Stimulated activated effector memory CD8-positive, alpha-beta T cell treated with anti-CD3 and anti-CD28 coated beads, Interleukin-12 subunit alpha, Interleukin-12 subunit beta, amount 100 ng/mL, for 72 hours (primary cell): ENCODE measurements around the gene COX11.

Source experiments
- ATAC-seq: fragments of 150-1000 bp; cut with Tn5 transposase; 2 replicates; pipeline ENCODE4 v1.10.0; 2021
- DNase-seq, 2 donors: peaks; one replicate each; pipeline ENCODE4 v3.0.0; 2021 to 2022; ENCODE audit warnings: low spot score in 2 of 2
- H3K27ac Mint-ChIP-seq: one replicate; pipeline ENCODE4 v1.8.0; 2022; ENCODE audit warnings: mild to moderate bottlenecking, mixed read lengths
- H3K36me3 Mint-ChIP-seq: one replicate; pipeline ENCODE4 v1.8.0; 2022; ENCODE audit warnings: mild to moderate bottlenecking, mixed read lengths
- H3K4me1 Mint-ChIP-seq: one replicate; pipeline ENCODE4 v1.8.0; 2022; ENCODE audit warnings: mixed read lengths
- H3K4me3 Mint-ChIP-seq: one replicate; pipeline ENCODE4 v1.8.0; 2022; ENCODE audit warnings: mild to moderate bottlenecking, mixed read lengths
- H3K9me3 Mint-ChIP-seq: one replicate; pipeline ENCODE4 v1.8.0; 2022; ENCODE audit warnings: mixed read lengths

Gene COX11

GRCh38 chr17:54968262-54968987 lies at the start of gene COX11, which contains the start of gene STXBP4:
Gene COX11 (minus strand): TSS chr17:54968654. CDS start chr17:54968646, 8 bp downstream.
Gene STXBP4 (plus strand): TSS chr17:54968765. CDS start chr17:54986220, 17,455 bp downstream.
- Mint-ChIP-seq H3K9me3 (no peaks in the 10 kb centered on the region), H3K27ac (no peak within 1 kb of the TSS), H3K4me3 (no peak within 1 kb of the TSS), H3K36me3 (peaks cover 22% of the 10 kb centered on the region), H3K4me1 (peaks cover 9% of the 10 kb centered on the region)
- DNase-seq (peak; percentile 93 to 94), ATAC-seq (peak; percentile 96)

DNA sequence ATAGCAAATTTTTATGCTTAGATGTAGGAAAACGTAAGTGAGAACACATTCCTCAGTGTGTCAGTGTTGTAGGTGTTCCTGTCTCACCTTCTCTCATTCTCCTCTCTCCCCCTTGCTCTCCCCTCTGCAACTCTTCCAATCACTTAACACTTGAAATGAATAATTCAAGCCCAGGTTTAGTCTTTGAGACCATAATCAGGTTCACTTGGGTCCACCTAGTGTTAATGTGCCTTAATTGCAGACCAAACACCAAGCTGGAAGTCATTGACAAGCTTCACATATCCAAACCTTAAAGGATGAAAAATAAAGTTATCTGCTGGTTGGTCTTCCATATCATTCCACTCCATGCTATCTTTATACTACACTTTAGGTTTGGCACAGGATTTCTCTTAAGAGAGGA lies 37.1 kb upstream of the COX11 start:
- DNase-seq (no peak), ATAC-seq (no peak)
- H3K36me3 Mint-ChIP-seq, result no peaks in the 10 kb centered on the region

GRCh38 chr17:55004484-55004883 lies 36.0 kb upstream of the COX11 start:
- no peaks in the 10 kb centered on the region for H3K9me3 Mint-ChIP-seq
- H3K36me3 Mint-ChIP-seq, result no peaks in the 10 kb centered on the region
- ATAC-seq (no peak), DNase-seq (no peak)
- H3K4me1 Mint-ChIP-seq, result no peaks in the 10 kb centered on the region
- no peak overlapping the region for H3K4me3 Mint-ChIP-seq
- no peak overlapping the region for H3K27ac Mint-ChIP-seq

More for the DNA sequence above, 37.1 kb upstream of the COX11 start:
- Mint-ChIP-seq H3K4me3 (no peak overlapping the region), H3K27ac (no peak overlapping the region), H3K4me1 (no peaks in the 10 kb centered on the region), H3K9me3 (no peaks in the 10 kb centered on the region)

DNA sequence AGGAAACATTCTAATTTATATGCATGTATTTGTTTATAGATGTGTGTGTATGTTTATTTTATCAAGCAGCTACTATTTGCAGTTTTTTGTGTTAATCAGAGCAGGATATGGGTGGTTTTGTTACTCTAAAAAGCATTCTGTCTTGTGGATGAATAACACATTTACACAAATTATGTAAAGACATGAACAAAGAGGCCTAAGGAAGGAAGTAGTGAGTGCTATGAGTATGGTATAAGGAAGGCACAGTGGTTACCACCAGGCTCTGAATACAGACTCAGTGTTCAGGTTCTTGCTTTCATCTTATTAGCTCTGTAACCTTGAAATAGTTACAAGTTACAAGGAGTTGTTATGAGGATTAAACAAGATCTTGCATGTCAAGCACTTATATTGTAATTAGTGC lies 34.0 kb upstream of the COX11 start:
- no peaks in the 10 kb centered on the region for H3K36me3 Mint-ChIP-seq
- DNase-seq (no peak), ATAC-seq (no peak)
- no peak overlapping the region for H3K4me3 Mint-ChIP-seq
- no peaks in the 10 kb centered on the region for H3K4me1 Mint-ChIP-seq
- H3K9me3 Mint-ChIP-seq, result no peaks in the 10 kb centered on the region
- no peak overlapping the region for H3K27ac Mint-ChIP-seq

- H3K27ac Mint-ChIP-seq, result no peak overlapping the region
- H3K9me3 Mint-ChIP-seq, result no peaks in the 10 kb centered on the region
- no peaks in the 10 kb centered on the region for H3K36me3 Mint-ChIP-seq
- ATAC-seq (no peak), DNase-seq (no peak)
- no peak overlapping the region for H3K4me3 Mint-ChIP-seq
- H3K4me1 Mint-ChIP-seq, result no peaks in the 10 kb centered on the region
Observed at GRCh38 chr17:54996441-54996840, 28.0 kb upstream of the COX11 start.

DNA sequence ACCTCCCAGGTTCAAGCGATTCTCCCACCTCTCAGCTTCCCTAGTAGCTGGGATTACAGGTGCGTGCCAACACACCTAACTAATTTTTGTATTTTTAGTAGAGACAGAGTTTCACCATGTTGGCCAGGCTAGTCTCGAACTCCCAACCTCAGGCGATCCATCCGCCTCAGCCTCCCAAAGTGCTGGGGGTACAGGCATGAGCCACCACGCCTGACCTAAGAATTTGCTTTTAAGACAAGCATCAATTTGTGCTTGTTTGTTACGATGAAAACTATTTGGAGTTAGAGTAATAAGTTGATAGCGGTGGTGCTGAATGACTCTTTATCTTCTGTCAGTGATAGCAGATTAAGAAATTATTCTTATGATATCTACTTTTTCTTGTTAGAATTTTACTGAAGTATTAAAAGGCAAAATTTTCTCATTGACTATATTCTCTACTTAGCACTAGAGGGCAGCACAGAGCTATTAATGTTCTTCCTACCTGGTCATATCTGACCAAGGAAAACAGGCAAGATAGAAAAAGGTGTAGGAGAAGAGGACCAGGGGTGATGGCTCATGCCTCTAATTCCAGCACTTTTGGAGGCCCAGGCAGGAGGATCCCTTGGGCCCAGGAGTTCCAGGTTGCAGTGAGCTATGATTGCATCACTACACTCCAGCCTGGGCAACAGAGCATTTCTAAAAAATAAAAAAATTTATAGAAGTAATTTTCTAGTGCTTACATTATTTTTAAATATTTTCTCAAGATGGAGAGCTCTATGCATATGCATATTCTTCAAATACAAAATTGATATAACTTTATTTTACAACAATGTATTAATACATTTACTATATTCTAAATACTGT lies 24.6 kb upstream of the COX11 start:
- Mint-ChIP-seq H3K27ac (no peak overlapping the region), H3K36me3 (no peaks in the 10 kb centered on the region), H3K9me3 (no peaks in the 10 kb centered on the region), H3K4me1 (no peaks in the 10 kb centered on the region), H3K4me3 (no peak overlapping the region)
- no peak for DNase-seq
- peak; percentile 57 for ATAC-seq

DNA sequence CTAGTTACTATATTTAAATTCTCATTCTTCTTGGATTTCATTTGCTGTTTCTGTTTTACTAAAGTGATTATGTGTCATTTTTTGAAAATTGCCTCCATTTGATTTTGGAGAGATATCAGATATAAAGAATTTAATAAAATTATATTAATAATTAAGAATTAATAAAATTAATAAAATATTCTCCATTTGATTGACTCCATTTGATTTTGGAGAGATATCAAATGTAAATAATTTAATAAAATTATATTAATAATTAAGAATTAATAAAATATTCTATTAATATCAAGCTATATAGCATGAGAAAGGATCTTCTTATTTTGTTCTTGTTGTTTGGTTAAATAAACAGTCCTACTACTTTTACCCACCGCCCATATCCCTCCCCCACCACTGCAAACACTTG lies 23.1 kb upstream of the COX11 start:
- no peaks in the 10 kb centered on the region for H3K36me3 Mint-ChIP-seq
- H3K4me3 Mint-ChIP-seq, result no peak overlapping the region
- DNase-seq, result no peak
- H3K4me1 Mint-ChIP-seq, result no peaks in the 10 kb centered on the region
- no peak overlapping the region for H3K27ac Mint-ChIP-seq
- ATAC-seq, result no peak
- no peaks in the 10 kb centered on the region for H3K9me3 Mint-ChIP-seq

DNA sequence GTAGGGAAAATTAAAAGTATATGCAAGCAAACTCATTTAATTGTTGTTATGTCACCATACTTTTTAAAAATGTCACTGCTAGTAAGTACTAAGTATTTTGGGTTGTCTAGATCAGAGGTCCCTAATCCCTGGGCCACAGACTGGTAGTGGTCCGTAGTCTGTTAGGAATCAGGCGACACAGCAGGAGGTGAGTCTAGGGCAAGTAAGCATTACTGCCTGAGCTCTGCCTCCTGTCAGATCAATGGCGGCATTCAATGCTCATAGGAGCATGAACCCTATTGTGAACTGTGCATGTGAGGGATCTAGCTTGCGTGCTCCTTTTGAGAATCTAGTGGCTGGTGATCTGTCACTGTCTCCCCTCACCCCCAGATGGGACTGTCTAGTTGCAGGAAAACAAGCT lies 21.7 kb upstream of the COX11 start:
- Mint-ChIP-seq H3K9me3 (no peaks in the 10 kb centered on the region), H3K4me1 (no peaks in the 10 kb centered on the region), H3K36me3 (no peaks in the 10 kb centered on the region), H3K27ac (no peak overlapping the region), H3K4me3 (no peak overlapping the region)
- DNase-seq (no peak), ATAC-seq (no peak)

DNA sequence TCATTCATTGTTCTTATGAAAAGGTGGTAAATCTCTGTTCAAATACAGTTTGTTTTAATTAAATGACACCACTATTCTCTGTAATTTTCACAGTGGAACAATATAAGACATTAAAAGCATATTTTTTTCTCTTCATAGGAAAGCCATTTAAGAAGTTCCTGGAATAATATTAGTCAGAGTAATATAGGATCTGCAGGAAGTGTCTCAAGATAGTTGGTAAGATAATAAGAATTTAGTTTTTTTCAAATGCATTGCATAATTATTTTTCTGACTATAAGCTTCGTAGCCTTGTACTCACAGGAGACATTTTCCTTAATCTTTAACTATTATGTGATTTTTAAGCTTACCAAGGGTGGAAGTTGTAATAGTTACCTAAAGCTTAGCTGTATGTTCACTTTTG lies 17.0 kb upstream of the COX11 start:
- DNase-seq, result no peak
- H3K27ac Mint-ChIP-seq, result no peak overlapping the region
- ATAC-seq, result no peak
- H3K4me3 Mint-ChIP-seq, result no peak overlapping the region
- no peaks in the 10 kb centered on the region for H3K9me3 Mint-ChIP-seq
- no peaks in the 10 kb centered on the region for H3K4me1 Mint-ChIP-seq
- H3K36me3 Mint-ChIP-seq, result no peaks in the 10 kb centered on the region

GRCh38 chr17:54983260-54983659 lies 14.8 kb upstream of the COX11 start:
- no peaks in the 10 kb centered on the region for H3K9me3 Mint-ChIP-seq
- no peak for DNase-seq
- H3K4me3 Mint-ChIP-seq, result no peak overlapping the region
- no peaks in the 10 kb centered on the region for H3K36me3 Mint-ChIP-seq
- H3K4me1 Mint-ChIP-seq, result peaks cover 6% of the 10 kb centered on the region
- no peak overlapping the region for H3K27ac Mint-ChIP-seq
- ATAC-seq, result no peak

GRCh38 chr17:54982399-54982798 lies 13.9 kb upstream of the COX11 start:
- ATAC-seq (no peak), DNase-seq (no peak)
- no peaks in the 10 kb centered on the region for H3K9me3 Mint-ChIP-seq
- H3K36me3 Mint-ChIP-seq, result no peaks in the 10 kb centered on the region
- peaks cover 6% of the 10 kb centered on the region for H3K4me1 Mint-ChIP-seq
- H3K4me3 Mint-ChIP-seq, result no peak overlapping the region
- H3K27ac Mint-ChIP-seq, result no peak overlapping the region

GRCh38 chr17:54980375-54980774 lies 11.9 kb upstream of the COX11 start:
- DNase-seq, result no peak
- Mint-ChIP-seq H3K36me3 (no peaks in the 10 kb centered on the region), H3K9me3 (no peaks in the 10 kb centered on the region), H3K27ac (no peak overlapping the region), H3K4me1 (peaks cover 6% of the 10 kb centered on the region), H3K4me3 (no peak overlapping the region)
- ATAC-seq, result no peak

DNA sequence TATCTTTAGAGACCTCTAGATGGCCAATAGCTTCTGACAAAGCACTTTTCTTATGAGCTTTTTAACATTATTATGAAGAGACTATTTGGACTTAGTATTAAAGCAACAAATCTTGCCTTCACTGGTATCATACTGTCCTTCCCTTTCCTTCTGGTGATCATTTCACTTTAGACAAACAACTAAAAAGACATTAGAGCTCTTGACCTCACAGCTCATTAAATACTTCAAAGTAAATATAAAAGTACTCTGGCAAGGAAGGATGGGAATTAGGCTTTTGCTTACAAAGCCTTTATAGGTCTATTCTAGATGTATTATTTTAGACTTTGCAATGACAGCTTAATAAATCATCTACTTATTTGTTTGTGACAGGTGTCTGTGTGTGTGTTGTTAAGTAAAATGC lies 11.2 kb upstream of the COX11 start:
- Mint-ChIP-seq H3K36me3 (no peaks in the 10 kb centered on the region), H3K4me1 (peaks cover 6% of the 10 kb centered on the region), H3K27ac (no peak overlapping the region), H3K4me3 (no peak overlapping the region), H3K9me3 (no peaks in the 10 kb centered on the region)
- DNase-seq (no peak), ATAC-seq (no peak)

GRCh38 chr17:54977744-54978143 lies 9.3 kb upstream of the COX11 start:
- no peaks in the 10 kb centered on the region for H3K9me3 Mint-ChIP-seq
- no peaks in the 10 kb centered on the region for H3K36me3 Mint-ChIP-seq
- DNase-seq (no peak), ATAC-seq (no peak)
- H3K27ac Mint-ChIP-seq, result no peak overlapping the region
- no peak overlapping the region for H3K4me3 Mint-ChIP-seq
- peaks cover 6% of the 10 kb centered on the region for H3K4me1 Mint-ChIP-seq

DNA sequence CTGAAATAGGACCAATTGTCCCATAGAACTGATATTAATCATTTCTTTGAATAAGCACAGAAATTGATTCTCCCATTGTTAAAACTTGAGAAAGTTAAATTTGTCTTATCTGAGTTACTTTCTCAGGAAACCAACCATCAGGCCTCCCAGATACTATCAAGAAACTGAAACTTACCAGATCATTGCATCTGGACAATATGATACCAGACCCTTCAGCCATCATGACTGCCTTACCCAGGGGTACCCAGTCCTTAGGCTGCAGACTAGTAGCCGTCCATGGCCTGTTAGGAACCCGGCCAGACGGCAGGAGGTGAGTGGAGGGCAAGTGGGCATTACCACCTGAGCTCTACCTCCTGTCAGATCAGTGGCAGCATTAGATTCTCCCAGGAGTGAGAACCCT lies 7.9 kb upstream of the COX11 start:
- H3K4me1 Mint-ChIP-seq, result peaks cover 6% of the 10 kb centered on the region
- H3K9me3 Mint-ChIP-seq, result no peaks in the 10 kb centered on the region
- DNase-seq (no peak), ATAC-seq (no peak)
- H3K4me3 Mint-ChIP-seq, result no peak overlapping the region
- no peaks in the 10 kb centered on the region for H3K36me3 Mint-ChIP-seq
- H3K27ac Mint-ChIP-seq, result no peak overlapping the region

- no peaks in the 10 kb centered on the region for H3K36me3 Mint-ChIP-seq
- ATAC-seq (no peak), DNase-seq (no peak)
- no peak overlapping the region for H3K4me3 Mint-ChIP-seq
- no peaks in the 10 kb centered on the region for H3K9me3 Mint-ChIP-seq
- peaks cover 6% of the 10 kb centered on the region for H3K4me1 Mint-ChIP-seq
- H3K27ac Mint-ChIP-seq, result no peak overlapping the region
Observed at GRCh38 chr17:54974759-54975158, 6.3 kb upstream of the COX11 start.
